ENCODE data around the gene ELMO2. TPM values are rescaled to one million over a fixed set of nuclear protein-coding genes. Genes with fewer than 3 reads are reported as not detected.
A peak's percentile ranks its signal among the peaks of the same experiment; 100 is the strongest.

Gene ELMO2
- total RNA-seq, 8 experiments from 2014 or later = 23.0 to 58.2 (median 38.2) TPM

GRCh38 chr20:46375771-46376170 lies 30.6 kb downstream of the ELMO2 start:
- 13 to 100% (median 89%) methylated on average over 1 to 5 of the region's 5 CpGs; no CpG with 5 or more reads in 2 of the 10 experiments for WGBS, 10 experiments
- Histone ChIP-seq H3K4me1 (replicated peaks in 1 of 2) (no peaks in the 10 kb centered on the region), H3K4me3 (no peak overlapping the region), H3K27ac (no peak overlapping the region)
- peak in 3 of 8 experiments; percentile 18 to 75 (median 69) for ATAC-seq (replicated peaks in 6 of 8)
- in situ Hi-C loops (cut with MboI; ENCODE audit: low pct_unique_long_range_greater_than_20kb in 2 of 9, low sequenced_read_pairs in 9 of 9, unreplicated experiment in 9 of 9) = no loop called here

- ATAC-seq (replicated peaks in 6 of 8) = no peak
- 0 to 94% (median 89%) methylated on average over 1 to 6 of the region's 7 CpGs; no CpG with 5 or more reads in 3 of the 10 experiments for WGBS, 10 experiments
Measured at GRCh38 chr20:46374383-46374782, 32.0 kb downstream of the ELMO2 start.

GRCh38 chr20:46371656-46372055 lies 34.8 kb downstream of the ELMO2 start:
- H3K4me3 ChIP-seq = no peak overlapping the region
- in situ Hi-C loops (cut with MboI; ENCODE audit: low pct_unique_long_range_greater_than_20kb in 2 of 9, low sequenced_read_pairs in 9 of 9, unreplicated experiment in 9 of 9) = no loop called here
- WGBS, 10 experiments = 73 to 100% (median 100%) methylated on average over 1 to 6 of the region's 10 CpGs; no CpG with 5 or more reads in 2 of the 10 experiments
- ATAC-seq (replicated peaks in 6 of 8) = no peak
- no peaks in the 10 kb centered on the region for H3K4me1 ChIP-seq (replicated peaks in 1 of 2)
- no peak overlapping the region for H3K27ac ChIP-seq

More at GRCh38 chr20:46374383-46374782, 32.0 kb downstream of the ELMO2 start:
- Histone ChIP-seq H3K27ac (no peak overlapping the region), H3K4me1 (replicated peaks in 1 of 2) (no peaks in the 10 kb centered on the region), H3K4me3 (no peak overlapping the region)
- in situ Hi-C loops (cut with MboI; ENCODE audit: low pct_unique_long_range_greater_than_20kb in 2 of 9, low sequenced_read_pairs in 9 of 9, unreplicated experiment in 9 of 9) = no loop called here

- no peak overlapping the region for H3K27ac ChIP-seq
- H3K4me1 ChIP-seq (replicated peaks in 1 of 2) = peaks cover 5 to 6% of the 10 kb centered on the region in 2 donors
- no peak overlapping the region for H3K4me3 ChIP-seq
- in situ Hi-C loops (cut with MboI; ENCODE audit: low pct_unique_long_range_greater_than_20kb in 2 of 9, low sequenced_read_pairs in 9 of 9, unreplicated experiment in 9 of 9) = no loop called here
- ATAC-seq (replicated peaks in 6 of 8) = no peak
- 31 to 100% (median 86%) methylated on average over 1 to 4 of the region's 5 CpGs for WGBS, 10 experiments
Measured at GRCh38 chr20:46368902-46369268, 37.5 kb downstream of the ELMO2 start.

- Histone ChIP-seq H3K4me3 (no peak overlapping the region), H3K4me1 (replicated peaks in 1 of 2) (peaks cover 6 to 9% of the 10 kb centered on the region in 2 donors), H3K27ac (no peak overlapping the region)
- no peak for ATAC-seq (replicated peaks in 6 of 8)
- in situ Hi-C loops (cut with MboI; ENCODE audit: low pct_unique_long_range_greater_than_20kb in 2 of 9, low sequenced_read_pairs in 9 of 9, unreplicated experiment in 9 of 9) = no loop called here
- 89 to 100% (median 100%) methylated on average over 1 to 6 of the region's 6 CpGs for WGBS, 10 experiments
Measured at GRCh38 chr20:46367967-46368901, 38.2 kb downstream of the ELMO2 start.

- no peak overlapping the region for H3K27ac ChIP-seq
- in situ Hi-C loops (cut with MboI; ENCODE audit: low pct_unique_long_range_greater_than_20kb in 2 of 9, low sequenced_read_pairs in 9 of 9, unreplicated experiment in 9 of 9) = no loop called here
- WGBS, 10 experiments = 67 to 100% (median 79%) methylated on average over 1 to 3 of the region's 5 CpGs; no CpG with 5 or more reads in 6 of the 10 experiments
- H3K4me3 ChIP-seq = no peak overlapping the region
- ATAC-seq (replicated peaks in 6 of 8) = no peak
- peaks cover 6 to 17% of the 10 kb centered on the region in 2 donors for H3K4me1 ChIP-seq (replicated peaks in 1 of 2)
Measured at GRCh38 chr20:46367234-46367633, 39.2 kb downstream of the ELMO2 start.

- WGBS, 10 experiments = 40 to 100% (median 93%) methylated on average over 1 to 4 of the region's 5 CpGs; no CpG with 5 or more reads in 1 of the 10 experiments
- Histone ChIP-seq H3K27ac (no peak overlapping the region), H3K4me3 (no peak overlapping the region), H3K4me1 (replicated peaks in 1 of 2) (peaks cover 6 to 17% of the 10 kb centered on the region in 2 donors)
- no peak for ATAC-seq (replicated peaks in 6 of 8)
- in situ Hi-C loops (cut with MboI; ENCODE audit: low pct_unique_long_range_greater_than_20kb in 2 of 9, low sequenced_read_pairs in 9 of 9, unreplicated experiment in 9 of 9) = no loop called here
Measured at GRCh38 chr20:46366826-46367225, 39.6 kb downstream of the ELMO2 start.

GRCh38 chr20:46365487-46366220 lies 40.8 kb downstream of the ELMO2 start:
- no peak overlapping the region for H3K4me3 ChIP-seq

GRCh38 chr20:46364670-46365486 lies 41.5 kb downstream of the ELMO2 start:
- peaks cover 6 to 17% of the 10 kb centered on the region in 2 donors for H3K4me1 ChIP-seq (replicated peaks in 1 of 2)
- no peak for ATAC-seq (replicated peaks in 6 of 8)
- in situ Hi-C loops (cut with MboI; ENCODE audit: low pct_unique_long_range_greater_than_20kb in 2 of 9, low sequenced_read_pairs in 9 of 9, unreplicated experiment in 9 of 9) = no loop called here
- H3K27ac ChIP-seq = peak overlapping the region in 1 of 2 donors; percentile 96
- WGBS, 10 experiments = 0 to 100% (median 78%) methylated on average over 2 to 9 of the region's 10 CpGs
- peak overlapping the region; percentile 89 to 99 (median 96) for H3K4me3 ChIP-seq

More at GRCh38 chr20:46365487-46366220, 40.8 kb downstream of the ELMO2 start:
- no peak for ATAC-seq (replicated peaks in 6 of 8)
- Histone ChIP-seq H3K4me1 (replicated peaks in 1 of 2) (peaks cover 6 to 17% of the 10 kb centered on the region in 2 donors), H3K27ac (no peak overlapping the region)
- 60 to 100% (median 98%) methylated on average over 1 to 5 of the region's 5 CpGs; no CpG with 5 or more reads in 5 of the 10 experiments for WGBS, 10 experiments
- in situ Hi-C loops (cut with MboI; ENCODE audit: low pct_unique_long_range_greater_than_20kb in 2 of 9, low sequenced_read_pairs in 9 of 9, unreplicated experiment in 9 of 9) = no loop called here

GRCh38 chr20:46363874-46364669 lies 42.3 kb downstream of the ELMO2 start:
- Histone ChIP-seq H3K27ac (peak overlapping the region; percentile 92 to 96), H3K4me3 (peak overlapping the region; percentile 89 to 99 (median 96)), H3K4me1 (replicated peaks in 1 of 2) (peaks cover 6 to 17% of the 10 kb centered on the region in 2 donors)
- in situ Hi-C loops (cut with MboI; ENCODE audit: low pct_unique_long_range_greater_than_20kb in 2 of 9, low sequenced_read_pairs in 9 of 9, unreplicated experiment in 9 of 9) = no loop called here
- 0% methylated on average over 1 to 5 of the region's 64 CpGs; no CpG with 5 or more reads in 5 of the 10 experiments for WGBS, 10 experiments
- ATAC-seq (replicated peaks in 6 of 8) = peak; percentile 90 to 96 (median 94)

GRCh38 chr20:46362921-46363867 lies 43.2 kb downstream of the ELMO2 start:
- Histone ChIP-seq H3K27ac (peak overlapping the region; percentile 92 to 96), H3K4me3 (peak overlapping the region; percentile 89 to 99 (median 96)), H3K4me1 (replicated peaks in 1 of 2) (peaks cover 6 to 17% of the 10 kb centered on the region in 2 donors)
- 20 to 78% (median 62%) methylated on average over 1 to 8 of the region's 14 CpGs for WGBS, 10 experiments
- ATAC-seq (replicated peaks in 6 of 8) = no peak
- in situ Hi-C loops (cut with MboI; ENCODE audit: low pct_unique_long_range_greater_than_20kb in 2 of 9, low sequenced_read_pairs in 9 of 9, unreplicated experiment in 9 of 9) = no loop called here
